Astrocyte (in vitro differentiated cells and primary cell): ENCODE results near the gene RAP1GAP. TPM values are rescaled to one million over a fixed set of nuclear protein-coding genes. Genes with fewer than 3 reads are reported as not detected.
A peak's percentile ranks its signal among the peaks of the same experiment; 100 is the strongest.

ENCODE experiments used
- DNase-seq: peaks from one replicate; pipeline ENCODE4 v3.0.0-alpha.2; 2010; ENCODE audit warnings: low read depth
- FAIRE-seq: peaks from 2 replicates; lab custom pipeline; 2011; peaks lifted over from hg19 to GRCh38; lab: Jason Lieb, UNC
- H2AFZ ChIP-seq: 2 replicates; pipeline ENCODE4 v1.6.0; 2012; ENCODE audit warnings: low read depth, low read length, inconsistent platforms
- H3K27ac ChIP-seq: 2 replicates; pipeline ENCODE4 v1.5.1; 2011; ENCODE audit warnings: low read depth, low read length, inconsistent platforms
- H3K27me3 ChIP-seq: 2 replicates; pipeline ENCODE4 v1.6.0; 2011; ENCODE audit warnings: low read length, inconsistent platforms; ENCODE audit not compliant: insufficient read depth
- H3K36me3 ChIP-seq: 2 replicates; pipeline ENCODE4 v1.5.1; 2011; ENCODE audit warnings: low read length, inconsistent platforms; ENCODE audit not compliant: insufficient read depth
- H3K4me1 ChIP-seq: 2 replicates; pipeline ENCODE4 v1.5.1; 2011; ENCODE audit warnings: low read length, inconsistent platforms; ENCODE audit not compliant: insufficient read depth
- H3K4me2 ChIP-seq: 2 replicates; pipeline ENCODE4 v1.6.0; 2012; ENCODE audit warnings: low read length, inconsistent platforms
- H3K4me3 ChIP-seq: 2 replicates; pipeline ENCODE4 v1.5.1; 2011; ENCODE audit warnings: low read depth, mild to moderate bottlenecking, low read length, inconsistent platforms; ENCODE audit not compliant: insufficient read depth
- H3K79me2 ChIP-seq: 2 replicates; pipeline ENCODE4 v1.6.0; 2012; ENCODE audit warnings: mild to moderate bottlenecking, low read length, inconsistent platforms; ENCODE audit not compliant: insufficient read depth
- H3K9ac ChIP-seq: 2 replicates; pipeline ENCODE4 v1.6.0; 2012; ENCODE audit warnings: mild to moderate bottlenecking, low read length, inconsistent platforms
- H3K9me3 ChIP-seq: 2 replicates; pipeline ENCODE4 v1.5.1; 2012; ENCODE audit warnings: low read depth, mild to moderate bottlenecking, low read length, inconsistent platforms; ENCODE audit not compliant: insufficient read depth
- H4K20me1 ChIP-seq: 2 replicates; pipeline ENCODE4 v1.6.0; 2012; ENCODE audit warnings: low read length, inconsistent platforms; ENCODE audit not compliant: insufficient read depth
- H3K27ac Mint-ChIP-seq: one replicate; pipeline ENCODE4 v1.8.0; 2021; ENCODE audit warnings: mild to moderate bottlenecking, mixed read lengths; ENCODE audit not compliant: unreplicated experiment
- H3K27me3 Mint-ChIP-seq: one replicate; pipeline ENCODE4 v1.8.0; 2021; ENCODE audit warnings: low read depth, mixed read lengths; ENCODE audit not compliant: unreplicated experiment
- H3K36me3 Mint-ChIP-seq: one replicate; pipeline ENCODE4 v1.8.0; 2021; ENCODE audit warnings: low read depth, mixed read lengths; ENCODE audit not compliant: unreplicated experiment
- H3K4me1 Mint-ChIP-seq: one replicate; pipeline ENCODE4 v1.8.0; 2021; ENCODE audit warnings: low read depth, mixed read lengths; ENCODE audit not compliant: unreplicated experiment
- H3K4me3 Mint-ChIP-seq: one replicate; pipeline ENCODE4 v1.8.0; 2021; ENCODE audit warnings: mild to moderate bottlenecking, moderate library complexity, mixed read lengths; ENCODE audit not compliant: unreplicated experiment
- H3K9me3 Mint-ChIP-seq: one replicate; pipeline ENCODE4 v1.8.0; 2021; ENCODE audit warnings: mild to moderate bottlenecking, mixed read lengths; ENCODE audit not compliant: unreplicated experiment
- CTCF ChIP-seq: IDR thresholded peaks from 2 replicates; pipeline ENCODE4 v1.5.1; 2011; ENCODE audit warnings: low read depth, mild to moderate bottlenecking, inconsistent platforms, low read length, moderate library complexity; ENCODE audit not compliant: insufficient read depth
- EZH2 ChIP-seq: IDR thresholded peaks from 2 replicates; pipeline ENCODE4 v1.6.1; 2012; ENCODE audit warnings: mild to moderate bottlenecking, low read length, inconsistent platforms; ENCODE audit not compliant: insufficient read depth
- total RNA-seq: library from RNA; stranded (reverse); gene quantifications from 2 replicates; pipeline ENCODE4 v1.2.1, GENCODE V29; 2021

RAP1GAP gene
- total RNA-seq, 1 donor from 2014 or later: 3.2 TPM

GRCh38 chr1:21592086-21592865 is 76.9 kb downstream of the RAP1GAP start:
- H3K4me3 Mint-ChIP-seq: no peak overlapping the region
- Histone ChIP-seq H3K9me3 (no peaks in the 10 kb centered on the region), H3K9ac (no peak overlapping the region), H3K36me3 (no peaks in the 10 kb centered on the region), H3K27ac (no peak overlapping the region), H3K4me1 (peaks cover 3% of the 10 kb centered on the region), H3K4me3 (no peak overlapping the region), H2AFZ (no peak overlapping the region), H3K79me2 (no peaks in the 10 kb centered on the region), H3K27me3 (peaks cover 5% of the 10 kb centered on the region), H4K20me1 (no peaks in the 10 kb centered on the region), H3K4me2 (no peak overlapping the region)
- peaks cover 5% of the 10 kb centered on the region for H3K9me3 Mint-ChIP-seq
- peaks cover 3% of the 10 kb centered on the region for H3K36me3 Mint-ChIP-seq
- peaks cover 36% of the 10 kb centered on the region for H3K27me3 Mint-ChIP-seq
- H3K27ac Mint-ChIP-seq: peak overlapping the region; percentile 12
- H3K4me1 Mint-ChIP-seq: no peaks in the 10 kb centered on the region
- no peak for FAIRE-seq
- TF ChIP-seq EZH2 (no peak), CTCF (no peak)
- DNase-seq: no peak

DNA sequence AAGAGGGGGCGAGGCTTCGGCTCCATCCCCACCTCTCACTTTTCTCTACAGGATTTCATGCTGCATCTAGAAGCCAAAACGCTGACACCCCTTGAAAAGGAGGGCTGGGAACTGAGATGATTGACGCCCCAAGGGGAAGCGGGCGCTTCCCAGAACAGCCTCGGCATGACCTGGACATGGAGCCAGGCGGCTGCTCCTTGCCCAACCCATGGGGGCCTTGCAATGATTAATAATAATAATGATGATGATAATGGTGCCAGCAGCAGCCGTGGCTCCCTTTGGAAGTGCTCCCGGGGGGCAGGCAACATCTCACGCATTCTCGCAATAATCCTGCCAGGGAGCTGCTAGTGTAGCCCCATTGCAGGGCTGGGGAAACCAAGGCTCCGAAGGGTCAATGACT is 78.2 kb downstream of the RAP1GAP start:
- Histone ChIP-seq H4K20me1 (no peaks in the 10 kb centered on the region), H3K36me3 (no peaks in the 10 kb centered on the region), H3K79me2 (no peaks in the 10 kb centered on the region), H3K4me2 (no peak overlapping the region), H3K4me3 (no peak overlapping the region), H3K9me3 (no peaks in the 10 kb centered on the region), H3K27ac (no peak overlapping the region), H3K27me3 (peaks cover 5% of the 10 kb centered on the region), H3K4me1 (peaks cover 16% of the 10 kb centered on the region), H2AFZ (no peak overlapping the region), H3K9ac (no peak overlapping the region)
- no peak for DNase-seq
- Mint-ChIP-seq H3K27ac (no peak overlapping the region), H3K36me3 (peaks cover 3% of the 10 kb centered on the region), H3K9me3 (peaks cover 5% of the 10 kb centered on the region), H3K4me3 (no peak overlapping the region), H3K27me3 (peaks cover 36% of the 10 kb centered on the region), H3K4me1 (peaks cover 10% of the 10 kb centered on the region)
- no peak for TF ChIP-seq EZH2
- TF ChIP-seq CTCF: no peak
- no peak for FAIRE-seq
